ENCODE measurements around the gene TMEM44. TPM values are rescaled to one million over a fixed set of nuclear protein-coding genes. Genes with fewer than 3 reads are reported as not detected.

TMEM44 gene
- total RNA-seq, 2 experiments from 2014 or later = 4.4 to 5.0 TPM

- H3K36me3 Mint-ChIP-seq (ENCODE audit: low read depth) = no peaks in the 10 kb centered on the region
- no peak for DNase-seq
These were observed 60.2 kb downstream of the TMEM44 start for GRCh38 chr3:194572944-194573491.

GRCh38 chr3:194572143-194572789 lies 61.0 kb downstream of the TMEM44 start:
- Mint-ChIP-seq H3K36me3 (ENCODE audit: low read depth) (no peaks in the 10 kb centered on the region), H3K4me1 (ENCODE audit: low read depth) (peaks cover 2% of the 10 kb centered on the region), H3K27me3 (peaks cover 26% of the 10 kb centered on the region), H3K9me3 (no peaks in the 10 kb centered on the region), H3K4me3 (no peak overlapping the region), H3K27ac (no peak overlapping the region)
- no peak for ATAC-seq
- POLR2A ChIA-PET = interaction anchor here (0.6 to 1.2 kb wide), 4 partner anchors 12 to 126 kb away, joined by 3 to 5 read pairs (median 4); no protein-coding TSS in a partner anchor
- CTCF ChIA-PET = interaction anchor here (1.0 to 4.9 kb wide), 2 partner anchors 14 to 100 kb away, joined by 4 to 47 read pairs; no protein-coding TSS in a partner anchor
- no peak for TF ChIP-seq CTCF (IDR thresholded peaks at IDR 0.05)
- no peak for DNase-seq
- intact Hi-C loops (cut with micrococcal nuclease) = loop anchor here (5.0 kb wide), 1 partner anchor 100 kb away; no protein-coding TSS in a partner anchor

More at GRCh38 chr3:194572944-194573491, 60.2 kb downstream of the TMEM44 start:
- TF ChIP-seq CTCF (IDR thresholded peaks at IDR 0.05) = no peak
- H3K4me1 Mint-ChIP-seq (ENCODE audit: low read depth) = peaks cover 5% of the 10 kb centered on the region
- H3K4me3 Mint-ChIP-seq = no peak overlapping the region
- intact Hi-C loops (cut with micrococcal nuclease) = loop anchor here (5.0 kb wide), 1 partner anchor 101 kb away; no protein-coding TSS in a partner anchor
- POLR2A ChIA-PET = interaction anchor here (1.0 to 1.2 kb wide), 2 partner anchors 75 to 85 kb away, joined by 3 to 5 read pairs; no protein-coding TSS in a partner anchor
- no peaks in the 10 kb centered on the region for H3K9me3 Mint-ChIP-seq
- no peak for ATAC-seq
- H3K27ac Mint-ChIP-seq = no peak overlapping the region
- peaks cover 26% of the 10 kb centered on the region for H3K27me3 Mint-ChIP-seq
- CTCF ChIA-PET = interaction anchor here (0.5 to 4.9 kb wide), 8 partner anchors 64 to 240 kb away, joined by 3 to 47 read pairs (median 6); partner anchors contain the start of gene GP5

- intact Hi-C loops (cut with micrococcal nuclease) = loop anchor here (5.0 kb wide), 1 partner anchor 99 kb away; no protein-coding TSS in a partner anchor
- POLR2A ChIA-PET = interaction anchor here (0.6 to 1.2 kb wide), 3 partner anchors 13 to 126 kb away, joined by 3 to 5 read pairs (median 4); no protein-coding TSS in a partner anchor
These were observed 61.6 kb downstream of the TMEM44 start for GRCh38 chr3:194571491-194572142.

GRCh38 chr3:194570898-194571297 lies 62.3 kb downstream of the TMEM44 start:
- intact Hi-C loops (cut with micrococcal nuclease) = loop anchor here (5.0 kb wide), 1 partner anchor 99 kb away; no protein-coding TSS in a partner anchor
- H3K9me3 Mint-ChIP-seq = no peaks in the 10 kb centered on the region
- CTCF ChIA-PET = no interaction called here
- H3K27me3 Mint-ChIP-seq = peaks cover 26% of the 10 kb centered on the region
- POLR2A ChIA-PET = no interaction called here
- ATAC-seq (no peak), DNase-seq (no peak)
- no peak overlapping the region for H3K4me3 Mint-ChIP-seq
- peaks cover 2% of the 10 kb centered on the region for H3K4me1 Mint-ChIP-seq (ENCODE audit: low read depth)
- H3K36me3 Mint-ChIP-seq (ENCODE audit: low read depth) = no peaks in the 10 kb centered on the region
- no peak overlapping the region for H3K27ac Mint-ChIP-seq
- no peak for TF ChIP-seq CTCF (IDR thresholded peaks at IDR 0.05)

More at GRCh38 chr3:194571491-194572142, 61.6 kb downstream of the TMEM44 start:
- no peak overlapping the region for H3K27ac Mint-ChIP-seq
- CTCF ChIA-PET = interaction anchor here (1.0 to 4.9 kb wide), 2 partner anchors 13 to 99 kb away, joined by 4 to 47 read pairs; no protein-coding TSS in a partner anchor
- TF ChIP-seq CTCF (IDR thresholded peaks at IDR 0.05) = no peak
- H3K27me3 Mint-ChIP-seq = peaks cover 26% of the 10 kb centered on the region
- no peak overlapping the region for H3K4me3 Mint-ChIP-seq
- ATAC-seq (no peak), DNase-seq (no peak)
- no peaks in the 10 kb centered on the region for H3K9me3 Mint-ChIP-seq
- no peaks in the 10 kb centered on the region for H3K36me3 Mint-ChIP-seq (ENCODE audit: low read depth)
- peaks cover 2% of the 10 kb centered on the region for H3K4me1 Mint-ChIP-seq (ENCODE audit: low read depth)

Data from activated CD8-positive, alpha-beta T cell treated with anti-CD3 and anti-CD28 coated beads for 36 hours (primary cell).